ENCODE measurements around the gene SEBOX.

SEBOX gene

GRCh38 chr17:28317966-28318758 lies 46.8 kb downstream of the SEBOX start:
- no peak for DNase-seq (ENCODE audit: low read depth)

GRCh38 chr17:28317099-28317965 lies 47.7 kb downstream of the SEBOX start:
- no peak for DNase-seq (ENCODE audit: low read depth)

- no peak for DNase-seq (ENCODE audit: low read depth)
Observed at GRCh38 chr17:28315846-28316705, 48.9 kb downstream of the SEBOX start.

- no peak for DNase-seq (ENCODE audit: low read depth)
Observed at GRCh38 chr17:28313841-28314240, 51.2 kb downstream of the SEBOX start.

All from stromal cell of bone marrow (primary cell).